MM.1S (cell line): ENCODE measurements around the gene SAMD4A.

Experiments
- CTCF ChIP-seq: fragments of 300-600 bp; sonication (generic); IDR thresholded peaks from 2 replicates; pipeline ENCODE4 v1.5.1; 2016; ENCODE audit warnings: antibody characterized with exemption, low read length, mixed read lengths
- EZH2phosphoT487 ChIP-seq: fragments of 300-600 bp; sonication (generic); IDR thresholded peaks from 2 replicates; pipeline ENCODE4 v1.6.1; 2018; ENCODE audit warnings: antibody characterized with exemption, low read length

DNA sequence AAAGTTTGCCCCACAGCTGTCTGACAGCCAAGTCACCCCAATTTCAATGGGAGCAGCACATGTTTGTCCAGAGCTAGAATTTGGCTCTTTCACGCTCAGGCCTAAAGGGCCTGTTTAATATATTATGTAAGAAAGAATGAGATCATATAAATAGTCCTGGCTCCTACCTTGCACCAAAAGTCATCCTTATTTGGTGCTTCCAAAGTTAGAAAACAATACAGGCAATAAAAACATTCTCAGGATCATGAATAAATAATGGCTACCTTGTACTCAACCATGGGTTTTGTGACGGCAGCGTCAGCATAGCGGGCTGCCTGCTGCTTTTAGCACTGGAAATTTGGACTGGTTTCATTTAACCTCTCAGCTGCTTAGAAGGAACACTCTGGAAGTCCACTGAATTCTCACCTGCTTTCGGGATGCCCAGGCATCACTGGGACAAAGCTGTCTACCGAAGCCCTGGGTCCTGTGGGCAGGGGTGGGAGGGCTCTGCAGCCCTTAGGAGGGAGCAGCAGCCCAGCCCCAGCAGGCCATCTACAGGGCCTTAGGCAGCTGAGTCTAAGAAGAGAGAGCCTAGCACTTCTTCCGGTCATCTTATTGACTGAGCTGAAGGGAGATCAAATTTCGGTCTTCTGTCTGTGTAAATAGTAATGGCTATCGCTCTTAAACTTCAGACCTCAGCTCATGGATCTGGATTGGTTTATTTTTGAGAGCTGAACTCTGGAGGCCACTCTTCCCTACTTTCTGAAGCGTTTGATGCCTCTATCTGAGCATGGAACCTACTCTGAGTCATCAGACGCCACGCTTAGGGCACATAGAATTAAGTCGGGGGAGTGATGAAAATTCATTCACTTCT is 106.5 kb downstream of the SAMD4A start:
- TF ChIP-seq CTCF (no peak), EZH2phosphoT487 (no peak)
